Activated CD4-positive, alpha-beta T cell treated with anti-CD3 and anti-CD28 coated beads, Interleukin-2, amount 50 U/mL, for 48 hours (primary cell): ENCODE data around the gene PI4K2B.
"Not testable (repeated sequence)": the region's sequence is repeated elsewhere in the genome, so short reads cannot be mapped to it uniquely, and the experiment has no call there.

ENCODE experiments used
- DNase-seq, 2 experiments: peaks; one replicate each; pipeline ENCODE4 v3.0.0-alpha.2; 2020

PI4K2B gene

DNA sequence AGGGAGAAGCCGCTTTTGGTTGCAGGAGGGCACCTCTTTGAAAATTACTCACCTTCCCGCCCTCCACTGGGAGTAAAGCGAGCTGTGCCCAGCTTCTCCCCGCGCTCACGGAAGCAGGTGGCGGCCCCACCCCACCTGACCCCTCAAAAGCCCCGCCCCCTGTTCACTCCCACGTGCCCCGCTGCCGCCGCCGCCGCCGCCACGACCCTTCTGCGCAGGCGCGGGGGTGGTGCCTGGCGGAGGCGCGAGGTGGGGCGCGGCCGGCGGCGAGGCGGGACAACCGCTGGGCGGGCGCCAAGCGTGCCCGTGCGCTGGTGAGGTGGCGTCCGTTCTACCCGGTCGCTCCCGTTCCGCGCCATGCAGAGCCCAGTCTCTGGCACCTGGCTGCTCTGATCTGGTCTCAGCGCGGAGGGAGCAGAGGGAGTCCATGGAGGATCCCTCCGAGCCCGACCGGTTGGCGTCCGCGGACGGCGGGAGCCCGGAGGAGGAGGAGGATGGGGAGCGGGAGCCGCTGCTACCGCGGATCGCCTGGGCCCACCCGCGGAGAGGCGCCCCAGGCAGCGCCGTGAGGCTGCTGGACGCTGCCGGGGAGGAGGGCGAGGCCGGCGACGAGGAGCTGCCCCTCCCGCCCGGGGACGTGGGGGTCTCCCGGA is at the start of gene PI4K2B:
Gene PI4K2B, plus strand, starts transcription at position 297 of the 653 bp plus-strand sequence. Its CDS starts 131 bp downstream, at position 428.
- peak; percentile 92 for DNase-seq

DNA sequence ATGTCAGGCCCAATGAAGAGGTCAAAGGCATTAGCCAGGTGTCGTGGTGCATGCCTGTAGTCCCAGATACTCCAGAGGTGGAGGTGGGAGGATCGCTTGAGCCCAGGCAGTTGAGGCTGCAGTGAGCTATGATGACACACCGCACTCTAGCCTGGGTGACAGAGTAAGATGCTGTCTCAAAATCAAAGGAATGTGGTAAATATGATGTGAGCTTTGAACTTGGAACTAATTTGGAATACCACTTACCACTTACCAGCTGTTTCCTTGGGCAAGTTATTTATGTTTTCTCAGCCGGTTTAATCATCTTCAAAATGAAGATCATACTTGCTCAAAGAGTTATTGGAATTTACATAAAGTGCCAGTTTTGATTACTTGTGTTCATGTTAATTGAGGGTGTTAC is 49.8 kb upstream of the PI4K2B start:
- DNase-seq: no peak

DNA sequence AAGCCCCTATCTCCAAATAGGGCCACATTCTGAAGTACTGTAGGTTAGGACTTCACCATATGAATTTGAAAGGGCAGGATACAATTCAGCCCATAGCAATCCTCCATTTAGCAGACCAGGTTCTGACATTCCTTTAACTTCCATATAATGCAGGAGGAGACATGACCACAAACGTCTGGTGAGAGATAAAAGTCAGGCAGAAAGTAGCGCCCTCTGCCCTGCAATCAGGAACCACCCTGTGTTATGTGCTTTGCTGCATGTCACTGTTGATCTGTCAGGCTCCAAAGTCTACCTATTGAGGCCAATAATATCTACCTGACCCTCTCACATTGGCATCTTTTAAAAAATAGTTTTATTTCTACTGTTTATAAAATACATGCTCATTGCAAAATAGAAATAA is 43.4 kb upstream of the PI4K2B start:
- DNase-seq: no peak

DNA sequence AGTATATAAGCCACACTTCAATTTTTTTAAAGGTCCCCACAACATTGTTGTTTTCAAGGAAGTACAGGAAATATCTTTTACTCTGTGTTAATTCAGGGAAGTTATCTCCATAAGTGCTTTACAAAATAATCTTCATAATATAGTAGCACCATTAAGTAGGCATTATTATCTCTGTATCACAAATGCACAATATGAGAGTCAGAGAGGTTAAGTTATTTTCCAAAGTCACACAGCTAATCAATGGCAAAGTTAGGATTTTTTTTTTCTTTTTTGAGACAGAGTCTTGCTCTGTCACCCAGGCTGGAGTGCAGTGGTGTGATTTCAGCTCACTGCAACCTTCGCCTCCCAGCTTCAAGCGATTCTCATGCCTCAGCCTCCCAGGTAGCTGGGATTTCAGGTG is 35.1 kb upstream of the PI4K2B start:
- no peak for DNase-seq

DNA sequence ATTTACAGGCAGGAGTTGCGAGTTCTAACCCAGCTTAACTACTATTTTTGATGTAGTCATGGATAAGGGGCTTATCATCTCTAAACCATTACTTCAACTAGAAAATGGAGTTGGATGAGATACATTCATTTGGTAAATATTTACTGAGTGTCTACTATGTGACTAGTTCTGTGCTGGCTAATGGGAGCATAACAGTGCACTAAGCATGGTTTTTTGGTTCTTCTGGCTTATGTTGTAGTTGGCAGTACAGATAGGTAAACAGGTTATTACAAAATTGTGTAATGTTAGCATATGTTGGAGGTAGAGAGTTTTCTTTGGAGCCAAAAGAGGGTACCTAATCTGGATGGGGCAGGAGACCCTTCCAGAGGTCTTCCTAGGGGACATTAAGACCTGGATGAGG is 25.8 kb upstream of the PI4K2B start:
- DNase-seq: no peak

DNA sequence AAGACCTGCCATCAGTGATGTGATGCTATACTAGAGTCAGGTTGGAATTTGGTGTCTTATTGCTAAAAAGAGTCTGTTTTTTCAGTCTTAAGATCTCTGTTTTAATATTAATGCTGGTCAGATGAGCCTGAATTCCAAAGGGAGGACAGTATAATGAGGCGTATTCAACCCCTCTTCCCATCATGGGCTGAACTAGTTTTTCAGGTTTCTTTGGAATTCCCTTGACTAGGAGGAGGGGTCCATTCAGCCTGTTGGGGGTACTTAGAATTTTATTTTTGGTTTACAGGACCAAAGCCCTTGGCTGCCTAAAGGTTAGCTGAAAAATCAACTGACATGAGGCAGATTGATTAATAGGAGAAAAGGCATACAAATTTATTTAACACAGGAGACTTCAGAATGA is 24.1 kb upstream of the PI4K2B start:
- no peak for DNase-seq

DNA sequence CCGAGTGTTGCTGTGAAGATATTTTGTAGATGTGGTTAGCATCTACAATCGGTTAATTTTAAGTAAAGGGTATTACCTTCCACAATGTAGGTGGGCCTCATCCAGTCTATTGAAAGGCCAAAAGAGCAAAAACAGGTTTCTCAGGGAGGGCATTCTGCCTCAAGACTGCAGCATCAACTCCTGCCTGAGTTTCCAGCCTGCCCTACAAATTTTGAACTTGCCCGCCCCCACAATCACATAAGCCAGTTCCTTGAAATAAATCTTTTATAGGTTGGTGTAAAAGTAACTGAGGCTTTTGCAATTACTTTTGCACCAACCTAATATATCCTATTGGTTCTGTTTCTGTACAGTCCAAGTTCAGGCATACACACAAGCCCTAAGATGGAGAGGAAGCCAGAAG is 22.1 kb upstream of the PI4K2B start:
- no peak for DNase-seq

DNA sequence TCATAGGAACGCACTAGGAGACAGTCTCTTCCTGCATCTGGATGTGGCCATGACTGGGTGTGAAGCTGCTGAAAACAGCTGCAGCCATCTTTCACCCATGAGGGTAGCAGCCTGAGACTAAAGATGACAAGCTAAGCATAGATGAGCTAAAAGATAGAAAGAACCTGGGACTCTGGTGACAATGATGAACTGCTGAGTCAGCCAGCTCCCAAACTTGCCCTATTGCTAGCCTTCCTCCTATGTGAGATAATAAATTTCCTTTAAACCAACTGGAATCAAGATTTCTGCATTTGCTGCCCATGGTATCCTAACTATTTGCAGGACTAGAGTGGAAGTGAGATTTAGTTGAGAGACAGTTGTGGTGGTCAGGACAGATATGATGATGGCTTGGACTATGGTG is 21.0 kb upstream of the PI4K2B start:
- DNase-seq: no peak

DNA sequence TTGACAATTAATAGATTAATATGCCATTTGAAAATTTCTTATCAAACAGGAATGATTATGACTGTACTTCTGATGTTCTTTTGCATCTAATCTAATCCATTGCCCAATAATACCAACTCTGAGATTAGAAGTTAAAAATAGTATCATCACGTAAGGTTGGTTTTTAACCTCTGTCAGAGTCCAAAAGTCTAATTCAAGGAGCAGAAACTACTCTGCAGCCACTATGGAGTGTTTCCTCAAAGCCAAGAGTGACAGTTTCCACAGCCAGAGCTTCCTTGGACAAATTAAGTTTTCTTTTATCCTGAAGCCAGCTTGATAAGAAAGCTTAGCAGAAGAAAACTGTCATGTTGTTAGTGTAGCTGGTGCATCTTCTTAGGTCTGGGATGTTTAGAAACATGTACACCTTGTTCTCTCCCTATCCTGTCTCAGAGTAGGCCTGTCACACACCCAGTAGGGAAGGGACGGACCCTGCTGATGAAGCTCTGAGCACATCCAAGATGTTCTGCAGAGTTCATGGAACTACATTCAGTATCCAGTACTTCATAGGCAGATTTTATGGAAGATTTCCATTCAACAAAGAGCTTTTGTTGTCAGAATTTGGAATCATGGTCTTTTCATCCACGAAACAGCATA is 20.4 kb upstream of the PI4K2B start:
- no peak for DNase-seq

DNA sequence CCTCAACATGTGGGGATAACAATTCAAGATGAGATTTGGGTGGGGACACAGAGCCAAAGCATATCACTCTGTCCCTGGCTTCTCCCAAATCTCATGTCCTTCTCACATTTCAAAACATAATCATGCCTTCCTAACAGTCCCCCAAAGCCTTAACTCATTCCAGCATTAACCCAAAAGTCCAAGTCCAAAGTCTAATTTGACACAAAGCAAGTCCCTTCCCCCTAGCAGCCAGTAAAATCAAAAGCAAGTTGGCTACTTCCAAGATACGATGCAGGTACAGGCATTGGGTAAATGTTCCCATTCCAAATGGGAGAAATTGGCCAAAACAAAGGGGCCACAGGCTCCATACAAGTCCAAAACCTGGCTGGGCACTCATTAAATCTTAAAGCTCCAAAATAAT is 19.1 kb upstream of the PI4K2B start:
- not testable (repeated sequence) for DNase-seq

DNA sequence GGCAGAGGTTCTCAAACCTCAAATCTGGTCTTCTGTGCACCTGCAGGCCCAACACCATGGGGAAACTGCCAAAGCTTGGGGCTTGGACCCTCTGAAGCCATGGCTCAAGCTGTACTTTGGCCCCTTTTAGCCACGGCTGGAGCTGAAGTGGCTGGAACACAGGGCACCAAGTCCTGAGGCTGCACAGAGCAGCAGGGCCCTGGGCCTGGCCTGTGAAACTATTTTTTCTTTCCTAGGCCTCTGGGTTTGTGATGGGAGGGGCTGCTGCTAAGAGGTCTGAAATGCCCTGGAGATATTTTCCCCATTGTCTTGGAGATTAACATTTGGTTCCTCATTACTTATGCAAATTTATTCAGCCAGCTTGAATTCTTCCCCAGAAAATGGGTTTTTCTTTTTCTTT is 18.3 kb upstream of the PI4K2B start:
- no peak for DNase-seq

DNA sequence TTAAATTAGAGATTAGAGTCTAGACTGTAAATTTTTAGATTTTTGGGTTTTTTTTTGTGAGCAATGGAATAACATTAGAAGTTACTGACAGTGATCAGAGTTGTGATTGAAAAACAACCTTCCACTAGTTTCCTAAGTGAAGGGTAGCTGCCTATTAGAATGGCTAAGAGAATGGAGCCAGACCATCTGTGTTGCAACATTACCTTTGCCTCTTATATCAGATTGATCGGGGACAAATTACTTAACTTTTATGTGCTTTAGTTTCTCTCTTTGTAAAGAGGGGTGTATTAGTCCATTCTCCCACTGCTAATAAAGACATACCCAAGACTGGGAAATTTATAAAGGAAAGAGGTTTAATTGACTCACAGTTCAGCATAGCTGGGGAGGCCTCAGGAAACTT is 12.5 kb upstream of the PI4K2B start:
- DNase-seq: no peak

DNA sequence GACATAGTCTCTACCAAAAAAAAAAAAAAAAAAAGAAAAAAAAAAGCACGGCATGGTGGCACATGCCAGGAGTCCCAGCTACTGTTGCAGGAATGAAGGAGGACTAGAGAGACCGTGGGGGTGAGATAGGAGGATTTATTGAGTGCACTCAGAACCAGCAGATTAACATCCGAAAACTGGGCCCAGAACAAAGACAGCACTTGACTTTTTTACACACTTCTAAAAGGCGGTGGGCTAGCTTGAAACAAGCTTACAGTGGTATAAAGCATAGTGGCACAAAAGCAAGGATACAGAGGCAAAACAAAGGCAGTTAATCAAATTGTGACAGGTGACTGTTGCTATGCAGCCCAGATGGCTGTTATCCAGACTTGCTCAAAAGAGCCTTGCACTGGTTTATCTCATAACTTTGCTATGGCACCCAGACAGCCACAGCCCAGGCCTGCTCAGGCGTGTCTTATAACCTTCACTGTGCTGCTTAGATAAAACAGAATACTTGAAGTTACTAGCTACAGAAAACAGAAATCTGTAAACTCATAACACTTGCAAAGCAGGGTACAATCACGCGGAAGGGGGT is 9.9 kb upstream of the PI4K2B start:
- DNase-seq: peak in 1 of 2 experiments; percentile 17

DNA sequence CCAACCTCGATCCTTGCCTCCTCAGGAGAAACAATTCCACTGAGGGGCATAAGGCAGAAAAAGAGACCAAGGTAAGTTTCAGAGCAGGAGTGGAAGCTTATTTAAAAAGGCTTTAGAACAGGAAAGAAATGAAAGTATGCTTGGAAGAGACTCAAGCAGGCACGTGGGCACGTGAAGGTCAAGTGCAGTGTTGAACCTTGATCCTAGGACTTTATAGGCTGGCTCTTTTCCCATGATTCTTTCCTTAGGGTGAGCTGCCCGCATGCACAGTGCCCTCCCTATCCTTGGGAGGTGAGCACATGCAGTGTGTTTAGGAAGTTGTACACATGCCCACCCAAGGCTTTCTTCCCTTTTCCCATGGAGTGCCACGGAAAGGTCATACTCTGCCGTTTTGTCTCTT is 4.0 kb upstream of the PI4K2B start:
- DNase-seq: no peak

DNA sequence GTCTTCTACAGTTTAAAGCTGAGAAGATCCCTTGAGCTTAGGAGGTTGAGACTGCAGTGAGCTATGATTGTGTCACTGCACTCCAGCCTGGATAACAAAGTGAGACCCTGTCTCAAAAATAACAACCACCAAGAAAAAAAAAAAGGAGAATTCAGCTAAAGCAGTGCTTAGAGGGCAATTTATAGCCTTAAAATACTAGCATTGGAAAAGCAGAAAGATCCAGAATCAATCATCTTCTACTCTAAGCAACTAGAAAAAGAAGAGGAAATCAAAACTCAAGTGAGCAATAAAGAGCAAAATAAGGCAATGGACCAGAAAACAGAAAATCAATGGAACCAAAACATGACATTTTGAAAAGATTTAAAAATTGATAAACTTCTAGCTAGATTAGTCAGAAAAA is 639 bp upstream of the PI4K2B start:
- DNase-seq: no peak

DNA sequence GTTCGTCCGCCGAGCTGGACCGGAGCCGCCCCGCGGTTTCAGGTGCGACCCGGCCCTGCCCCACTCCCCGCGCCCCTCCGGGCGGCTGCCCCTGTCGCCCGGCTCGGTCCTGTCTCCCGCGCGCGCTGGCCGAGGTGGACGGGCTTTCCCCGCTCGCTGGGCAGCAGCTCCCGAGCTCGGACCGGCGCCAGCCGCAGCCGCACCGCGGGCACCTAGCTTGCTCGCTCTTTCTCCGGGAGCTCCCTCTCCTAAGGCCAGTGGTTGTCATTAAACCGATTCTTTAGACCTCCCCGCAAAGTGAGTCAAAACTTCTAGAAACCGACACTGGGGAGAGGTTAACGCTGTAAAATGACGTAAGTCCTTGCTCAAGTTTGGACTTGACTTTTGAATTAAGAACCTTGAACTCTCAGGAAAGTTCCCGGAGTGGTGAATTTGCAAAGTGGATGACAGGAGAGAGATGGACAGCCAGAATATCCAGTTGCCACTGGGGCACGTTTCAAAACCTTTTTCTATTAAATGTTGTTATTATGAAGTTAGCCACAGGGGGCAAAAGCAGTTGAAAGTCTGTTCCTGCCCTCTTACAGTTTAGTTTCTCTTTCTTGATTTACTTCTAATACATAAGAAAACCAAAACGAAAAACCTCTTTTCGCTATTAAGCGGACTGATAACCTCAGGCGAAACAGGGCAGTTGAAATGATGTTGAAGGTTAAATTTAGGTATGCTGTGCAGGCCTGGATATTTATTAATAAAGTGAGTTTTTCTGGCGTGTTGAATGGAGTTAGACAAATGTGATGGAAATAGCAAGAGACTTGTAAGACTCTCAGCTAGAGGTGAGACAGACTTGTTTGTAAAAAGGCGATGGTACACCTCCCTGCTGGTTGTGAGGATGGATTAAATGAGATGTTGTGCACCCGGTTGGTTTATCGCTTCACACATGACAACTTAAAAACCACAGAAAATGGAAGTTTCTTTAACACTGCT is 847 bp downstream of the PI4K2B start:
- DNase-seq: peak; percentile 35 to 47

DNA sequence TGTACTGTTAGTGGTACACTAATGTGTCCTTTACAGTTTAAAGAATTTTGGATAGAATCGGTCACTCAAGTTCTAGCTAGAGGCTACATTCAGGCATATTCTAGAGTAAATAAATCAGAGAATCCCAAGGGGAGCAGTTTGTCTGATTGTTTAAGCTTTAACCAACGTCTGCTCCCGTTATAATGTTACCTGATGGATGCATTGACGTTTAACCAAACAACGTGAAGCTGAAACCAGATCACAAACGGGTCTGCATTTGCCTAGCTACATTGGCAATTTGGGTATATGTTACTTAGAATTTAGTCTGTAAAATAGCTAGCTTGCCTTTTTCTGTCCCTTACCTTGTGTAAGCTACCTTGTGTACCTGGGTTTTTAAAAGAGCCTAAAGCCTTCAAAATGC is 1.6 kb downstream of the PI4K2B start:
- no peak for DNase-seq

DNA sequence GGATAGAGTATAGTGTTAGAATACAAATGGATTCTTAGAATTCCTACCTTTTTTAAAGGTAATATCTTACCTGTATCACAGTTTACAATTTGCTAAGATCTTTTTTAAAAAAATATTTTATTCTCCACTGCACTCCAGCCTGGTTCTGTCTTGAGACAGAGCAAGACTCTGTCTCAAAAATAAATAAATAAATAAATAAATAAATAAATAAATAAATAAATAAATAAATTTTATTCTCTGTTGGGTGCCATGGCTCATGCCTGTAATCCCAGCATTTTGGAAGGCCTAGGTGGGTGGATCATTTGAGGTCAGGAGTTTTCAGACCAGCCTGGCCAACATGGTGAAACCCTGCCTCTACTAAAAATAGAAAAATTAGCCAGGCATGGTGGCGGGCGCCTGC is 2.2 kb downstream of the PI4K2B start:
- not testable (repeated sequence) for DNase-seq

DNA sequence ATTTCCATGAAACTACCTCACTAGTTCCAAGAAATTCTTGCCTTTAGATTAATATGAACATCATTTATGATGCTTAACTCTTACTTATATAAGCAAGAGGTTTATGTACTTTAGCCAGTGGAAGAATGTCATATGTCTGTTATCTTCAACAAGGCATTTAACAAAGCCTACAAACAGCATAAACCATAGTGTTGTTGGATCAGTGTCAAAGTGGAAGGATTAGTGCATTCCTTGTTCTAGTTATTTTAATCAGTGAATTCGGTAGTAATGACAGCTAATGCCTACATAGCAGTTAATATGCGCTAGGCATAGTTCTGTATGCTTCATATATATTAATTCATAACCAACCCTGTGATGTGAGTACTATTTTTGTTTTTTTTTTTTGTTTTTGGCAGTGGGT is 3.1 kb downstream of the PI4K2B start:
- DNase-seq: no peak

DNA sequence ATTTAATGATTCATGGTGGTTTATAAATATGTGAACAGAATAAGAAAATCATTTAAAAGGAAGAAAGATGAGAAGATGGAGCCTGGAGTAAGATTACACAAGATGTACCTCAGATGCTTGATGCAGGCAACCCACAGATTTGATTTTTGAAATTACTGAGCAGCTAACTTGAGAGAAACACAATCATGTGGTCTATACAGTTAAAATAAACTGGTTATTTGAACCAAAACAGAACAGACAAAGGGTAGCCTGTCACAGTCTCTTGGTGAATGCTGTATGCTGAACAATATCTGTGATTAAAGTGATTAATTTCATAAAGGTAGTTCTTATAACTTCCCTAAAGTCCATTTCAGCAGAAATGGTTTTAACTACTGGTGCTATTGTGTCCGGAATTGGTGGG is 4.2 kb downstream of the PI4K2B start:
- no peak for DNase-seq

DNA sequence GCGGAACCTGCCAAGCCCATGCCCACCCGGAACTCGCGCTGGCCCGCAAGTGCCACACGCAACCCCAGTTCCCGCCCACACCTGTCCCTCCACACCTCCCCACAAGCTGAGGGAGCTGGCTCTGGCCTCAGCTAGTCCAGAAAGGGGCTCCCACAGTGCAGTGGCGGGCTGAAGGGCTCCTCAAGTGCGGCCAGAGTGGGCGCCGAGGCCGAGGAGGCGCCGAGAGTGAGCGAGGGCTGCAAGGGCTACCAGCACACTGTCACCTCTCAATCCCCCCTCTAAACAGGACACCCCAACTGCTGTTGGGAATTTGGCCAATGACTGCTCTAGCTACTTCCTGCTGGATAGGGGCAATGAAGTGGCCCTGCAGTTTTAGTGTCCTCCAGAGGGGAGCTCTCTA is 5.7 kb downstream of the PI4K2B start:
- DNase-seq: not testable (repeated sequence)

DNA sequence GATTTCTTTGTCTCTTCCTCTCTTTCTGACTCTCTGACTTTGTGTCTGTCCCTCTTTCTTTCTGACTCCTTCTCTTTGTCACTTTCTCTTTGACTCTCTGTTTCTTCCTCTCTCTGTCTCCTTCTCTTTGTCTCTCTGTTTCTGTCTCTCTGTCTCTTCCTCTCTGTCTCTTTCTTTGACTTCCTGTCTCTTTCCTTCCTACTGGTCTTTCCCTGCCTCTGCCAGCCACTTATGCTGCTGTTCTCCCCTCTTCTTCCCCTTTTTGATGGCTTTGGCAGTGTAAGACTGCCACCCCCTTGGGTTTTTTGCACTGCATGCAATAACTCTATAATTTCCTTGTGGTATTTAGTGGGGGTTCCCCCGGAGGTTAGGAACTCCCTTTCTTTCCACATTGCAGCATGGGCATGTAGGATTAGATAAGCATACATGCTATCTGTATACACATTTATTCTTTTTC is 6.9 kb downstream of the PI4K2B start:
- peak in 1 of 2 experiments; percentile 20 for DNase-seq

DNA sequence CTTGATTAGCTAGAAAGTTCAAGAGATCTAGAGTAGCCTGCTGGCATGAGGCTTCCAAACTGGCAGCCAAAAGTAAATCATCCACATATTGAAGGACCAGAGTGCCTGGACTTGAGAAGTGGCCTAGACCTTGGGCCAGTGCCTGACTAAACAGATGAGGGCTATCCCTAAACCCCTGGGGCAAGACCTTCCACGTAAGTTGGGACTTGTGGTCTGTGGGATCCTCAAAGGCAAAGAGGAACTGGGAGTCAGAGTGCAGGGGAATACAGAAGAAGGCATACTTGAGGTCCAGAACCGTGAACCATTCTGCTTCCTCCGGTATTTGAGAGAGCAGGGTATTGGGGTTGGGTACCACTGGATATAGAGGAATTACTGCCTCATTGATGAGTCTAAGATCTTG is 8.4 kb downstream of the PI4K2B start:
- not testable (repeated sequence) for DNase-seq
